ENCODE data around the gene PRXL2A. TPM values are rescaled to one million over a fixed set of nuclear protein-coding genes. Genes with fewer than 3 reads are reported as not detected.
"Not testable (repeated sequence)": the region's sequence is repeated elsewhere in the genome, so short reads cannot be mapped to it uniquely, and the experiment has no call there.

PRXL2A gene
- total RNA-seq, 8 experiments from 2014 or later = 4.8 to 166 (median 53.5) TPM

- in situ Hi-C loops (cut with MboI; ENCODE audit: low pct_unique_long_range_greater_than_20kb in 2 of 9, low sequenced_read_pairs in 9 of 9, unreplicated experiment in 9 of 9) = no loop called here
- H3K27ac ChIP-seq = no peak overlapping the region
- no peak for ATAC-seq (replicated peaks in 6 of 8)
- 44 to 100% (median 90%) methylated on average over 1 to 4 of the region's 7 CpGs; no CpG with 5 or more reads in 5 of the 10 experiments for WGBS, 10 experiments
- H3K4me1 ChIP-seq (replicated peaks in 1 of 2) = peaks cover 46 to 54% of the 10 kb centered on the region in 2 donors
- no peak overlapping the region for H3K4me3 ChIP-seq
These were observed 60.6 kb downstream of the PRXL2A start for GRCh38 chr10:80468806-80469421.

DNA sequence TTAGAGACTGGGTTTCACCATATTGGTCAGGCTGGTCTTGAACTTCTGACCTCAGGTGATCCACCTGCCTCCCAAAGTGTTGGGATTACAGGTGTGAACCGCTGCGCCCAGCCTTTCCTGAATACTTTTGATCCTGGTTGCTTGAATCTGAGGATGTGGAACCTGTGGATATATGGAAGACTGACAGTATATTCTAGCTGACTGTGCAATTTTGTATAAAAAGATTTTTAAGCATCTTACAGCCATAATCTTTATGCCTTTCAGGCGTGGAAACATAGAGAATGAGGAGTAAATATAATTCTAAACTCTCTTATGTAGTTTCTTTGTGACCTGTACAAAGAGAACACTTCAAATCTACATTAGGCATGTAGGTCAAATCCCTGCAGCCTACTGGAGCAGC lies 61.9 kb downstream of the PRXL2A start:
- H3K27ac ChIP-seq = no peak overlapping the region
- peaks cover 40 to 41% of the 10 kb centered on the region in 2 donors for H3K4me1 ChIP-seq (replicated peaks in 1 of 2)
- WGBS, 10 experiments = 86 to 100% (median 96%) methylated on average over 1 to 3 of the region's 3 CpGs; no CpG with 5 or more reads in 4 of the 10 experiments
- no peak overlapping the region for H3K4me3 ChIP-seq
- in situ Hi-C loops (cut with MboI; ENCODE audit: low pct_unique_long_range_greater_than_20kb in 2 of 9, low sequenced_read_pairs in 9 of 9, unreplicated experiment in 9 of 9) = no loop called here
- ATAC-seq (replicated peaks in 6 of 8) = no peak

GRCh38 chr10:80471001-80471400 lies 62.6 kb downstream of the PRXL2A start:
- in situ Hi-C loops (cut with MboI; ENCODE audit: low pct_unique_long_range_greater_than_20kb in 2 of 9, low sequenced_read_pairs in 9 of 9, unreplicated experiment in 9 of 9) = no loop called here
- WGBS, 10 experiments = 93 to 100% (median 100%) methylated on average over 2 to 3 of the region's 3 CpGs; no CpG with 5 or more reads in 6 of the 10 experiments
- Histone ChIP-seq H3K27ac (no peak overlapping the region), H3K4me3 (no peak overlapping the region), H3K4me1 (replicated peaks in 1 of 2) (peaks cover 33% of the 10 kb centered on the region in 2 donors)
- no peak for ATAC-seq (replicated peaks in 6 of 8)

DNA sequence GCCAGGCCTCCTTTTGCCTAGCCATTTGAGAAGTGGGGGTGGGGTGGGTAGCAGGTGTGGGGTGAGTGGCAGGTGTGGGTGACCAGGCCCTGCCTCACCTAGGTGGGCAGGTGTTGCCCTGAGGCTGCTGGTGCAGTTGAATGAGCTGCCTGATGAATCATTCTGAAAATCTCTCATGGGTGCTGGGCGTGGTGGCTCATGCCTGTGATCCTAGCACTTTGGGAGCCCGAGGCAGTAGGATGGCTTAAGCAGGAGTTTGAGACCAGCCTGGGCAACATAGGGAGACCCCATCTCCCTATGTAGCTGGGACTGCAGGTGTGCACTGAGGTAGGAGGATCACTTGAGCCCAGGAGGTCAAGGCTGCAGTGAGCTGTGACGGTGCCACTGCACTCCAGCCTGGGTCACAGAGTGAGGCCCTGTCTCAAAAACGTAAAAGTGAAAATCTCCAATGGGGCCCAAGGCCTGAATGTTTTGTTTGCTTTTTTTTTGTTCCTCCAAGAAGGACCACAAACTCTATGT lies 63.4 kb downstream of the PRXL2A start:
- H3K4me1 ChIP-seq (replicated peaks in 1 of 2) = peaks cover 30% of the 10 kb centered on the region in 2 donors
- WGBS, 10 experiments = 53 to 93% (median 81%) methylated on average over 1 to 4 of the region's 4 CpGs; no CpG with 5 or more reads in 4 of the 10 experiments
- no peak overlapping the region for H3K4me3 ChIP-seq
- in situ Hi-C loops (cut with MboI; ENCODE audit: low pct_unique_long_range_greater_than_20kb in 2 of 9, low sequenced_read_pairs in 9 of 9, unreplicated experiment in 9 of 9) = no loop called here
- ATAC-seq (replicated peaks in 6 of 8) = peak in 1 of 8 experiments; percentile 6
- no peak overlapping the region for H3K27ac ChIP-seq

- Histone ChIP-seq H3K4me3 (no peak overlapping the region), H3K27ac (no peak overlapping the region), H3K4me1 (replicated peaks in 1 of 2) (peaks cover 23 to 30% of the 10 kb centered on the region in 2 donors)
- 0 to 100% (median 84%) methylated on average over 3 to 7 of the region's 9 CpGs for WGBS, 10 experiments
- ATAC-seq (replicated peaks in 6 of 8) = peak in 5 of 8 experiments; percentile 18 to 70 (median 43)
- in situ Hi-C loops (cut with MboI; ENCODE audit: low pct_unique_long_range_greater_than_20kb in 2 of 9, low sequenced_read_pairs in 9 of 9, unreplicated experiment in 9 of 9) = no loop called here
These were observed 64.1 kb downstream of the PRXL2A start for GRCh38 chr10:80472234-80473095.

- in situ Hi-C loops (cut with MboI; ENCODE audit: low pct_unique_long_range_greater_than_20kb in 2 of 9, low sequenced_read_pairs in 9 of 9, unreplicated experiment in 9 of 9) = no loop called here
- no peak for ATAC-seq (replicated peaks in 6 of 8)
- 84 to 100% (median 100%) methylated on average over 1 to 2 of the region's 3 CpGs; no CpG with 5 or more reads in 5 of the 10 experiments for WGBS, 10 experiments
- Histone ChIP-seq H3K27ac (no peak overlapping the region), H3K4me1 (replicated peaks in 1 of 2) (peaks cover 16 to 23% of the 10 kb centered on the region in 2 donors), H3K4me3 (no peak overlapping the region)
These were observed 64.8 kb downstream of the PRXL2A start for GRCh38 chr10:80473096-80473657.

DNA sequence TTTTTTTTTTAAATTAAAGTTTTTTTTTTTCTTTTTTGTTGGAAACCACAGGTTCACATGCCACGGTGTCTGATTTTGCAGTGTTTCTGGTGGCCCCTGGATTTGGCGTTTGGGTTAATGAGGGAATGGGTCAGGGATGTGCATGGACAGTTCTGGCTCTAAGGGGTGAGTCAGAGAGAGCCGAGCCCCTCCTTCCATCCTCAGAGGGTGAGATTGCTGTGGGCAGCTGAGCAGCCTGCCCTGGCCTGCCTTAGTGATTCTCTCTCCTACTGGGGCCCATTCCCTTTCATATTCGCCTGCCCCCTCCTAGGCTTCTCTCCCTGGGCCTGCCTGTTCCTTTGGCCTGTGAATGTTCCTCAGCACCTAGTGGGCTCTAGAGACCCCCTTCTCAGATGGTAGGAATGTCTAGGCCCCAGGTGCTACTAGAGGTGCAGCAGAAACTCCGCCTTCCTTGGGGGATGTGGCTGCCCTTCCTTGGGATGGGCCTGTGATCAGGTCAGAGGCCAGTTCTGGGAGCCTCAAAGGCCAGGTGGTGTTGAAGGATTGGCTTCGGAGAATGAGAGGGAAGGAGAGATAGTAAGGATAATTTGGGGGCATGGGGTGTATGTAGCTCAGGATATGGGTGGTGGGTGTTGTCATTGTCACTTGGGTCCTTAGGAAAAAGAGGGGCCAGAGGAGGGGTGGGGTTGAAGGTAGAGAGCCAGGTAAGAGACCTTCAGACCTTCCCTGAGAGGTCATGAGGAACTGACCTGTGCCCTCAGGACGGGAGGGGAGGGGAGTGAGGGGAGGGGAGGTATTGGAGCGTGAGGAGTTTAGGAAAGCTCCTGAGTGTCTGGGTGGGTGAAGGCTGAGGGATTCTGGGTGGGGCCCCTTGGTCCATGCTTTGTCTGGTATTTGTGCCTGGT lies 65.6 kb downstream of the PRXL2A start:
- 60 to 100% (median 92%) methylated on average over 1 to 4 of the region's 8 CpGs; no CpG with 5 or more reads in 3 of the 10 experiments for WGBS, 10 experiments
- in situ Hi-C loops (cut with MboI; ENCODE audit: low pct_unique_long_range_greater_than_20kb in 2 of 9, low sequenced_read_pairs in 9 of 9, unreplicated experiment in 9 of 9) = no loop called here
- peaks cover 8 to 15% of the 10 kb centered on the region in 2 donors for H3K4me1 ChIP-seq (replicated peaks in 1 of 2)
- no peak overlapping the region for H3K27ac ChIP-seq
- no peak overlapping the region for H3K4me3 ChIP-seq
- ATAC-seq (replicated peaks in 6 of 8) = peak in 2 of 8 experiments; percentile 6 to 21

DNA sequence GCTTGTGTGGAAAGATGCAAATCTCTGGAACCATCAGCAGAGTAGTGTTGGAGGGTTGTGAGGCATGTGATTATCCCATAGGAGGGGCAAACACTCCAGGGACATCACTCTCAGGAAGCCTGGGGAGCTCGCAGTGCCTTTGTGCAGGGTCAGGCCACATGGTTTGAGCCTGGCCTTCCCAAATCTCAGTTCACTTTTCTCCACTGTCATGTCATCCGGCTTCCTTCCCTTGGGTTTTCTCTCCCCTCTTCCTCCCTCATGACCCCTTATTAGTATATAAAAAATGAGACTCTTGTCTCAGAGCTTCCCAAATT lies 66.2 kb downstream of the PRXL2A start:
- H3K4me3 ChIP-seq = no peak overlapping the region
- no peak overlapping the region for H3K27ac ChIP-seq
- peaks cover 2 to 9% of the 10 kb centered on the region in 2 donors for H3K4me1 ChIP-seq (replicated peaks in 1 of 2)
- in situ Hi-C loops (cut with MboI; ENCODE audit: low pct_unique_long_range_greater_than_20kb in 2 of 9, low sequenced_read_pairs in 9 of 9, unreplicated experiment in 9 of 9) = no loop called here
- ATAC-seq (replicated peaks in 6 of 8) = peak in 4 of 8 experiments; percentile 43 to 72 (median 52)
- WGBS, 10 experiments = 75 to 100% (median 86%) methylated on average over 1 of the region's 2 CpGs; no CpG with 5 or more reads in 7 of the 10 experiments

- Histone ChIP-seq H3K27ac (no peak overlapping the region), H3K4me3 (no peak overlapping the region), H3K4me1 (replicated peaks in 1 of 2) (peaks cover 0 to 7% of the 10 kb centered on the region in 2 donors)
- in situ Hi-C loops (cut with MboI; ENCODE audit: low pct_unique_long_range_greater_than_20kb in 2 of 9, low sequenced_read_pairs in 9 of 9, unreplicated experiment in 9 of 9) = no loop called here
- WGBS, 10 experiments = 63 to 100% (median 79%) methylated on average over 1 to 3 of the region's 3 CpGs; no CpG with 5 or more reads in 6 of the 10 experiments
- ATAC-seq (replicated peaks in 6 of 8) = peak in 1 of 8 experiments; percentile 31
These were observed 66.6 kb downstream of the PRXL2A start for GRCh38 chr10:80474941-80475340.

DNA sequence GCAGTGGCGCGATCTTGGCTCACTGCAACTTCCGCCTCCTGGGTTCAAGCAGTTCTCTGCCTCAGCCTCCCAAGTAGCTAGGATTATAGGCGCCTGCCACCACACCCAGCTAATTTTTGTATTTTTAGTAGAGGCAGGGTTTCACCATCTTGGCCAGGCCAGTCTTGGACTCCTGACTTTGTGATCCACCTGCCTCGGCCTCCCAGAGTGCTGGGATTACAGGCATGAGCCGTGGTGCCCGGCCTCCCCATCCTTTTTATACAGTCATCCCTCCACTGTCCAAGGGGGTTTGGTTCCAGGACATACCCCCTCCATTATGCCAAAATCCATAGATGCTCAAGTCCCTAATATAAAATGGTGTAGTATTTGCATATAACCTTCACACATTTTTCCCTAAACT lies 67.3 kb downstream of the PRXL2A start:
- H3K4me1 ChIP-seq (replicated peaks in 1 of 2); H3K4me3 ChIP-seq; H3K27ac ChIP-seq; ATAC-seq (replicated peaks in 6 of 8); in situ Hi-C loops (cut with MboI; ENCODE audit: low pct_unique_long_range_greater_than_20kb in 2 of 9, low sequenced_read_pairs in 9 of 9, unreplicated experiment in 9 of 9): not testable (repeated sequence)
- 100% methylated on average over 2 to 5 of the region's 7 CpGs; no CpG with 5 or more reads in 2 of the 10 experiments for WGBS, 10 experiments

DNA sequence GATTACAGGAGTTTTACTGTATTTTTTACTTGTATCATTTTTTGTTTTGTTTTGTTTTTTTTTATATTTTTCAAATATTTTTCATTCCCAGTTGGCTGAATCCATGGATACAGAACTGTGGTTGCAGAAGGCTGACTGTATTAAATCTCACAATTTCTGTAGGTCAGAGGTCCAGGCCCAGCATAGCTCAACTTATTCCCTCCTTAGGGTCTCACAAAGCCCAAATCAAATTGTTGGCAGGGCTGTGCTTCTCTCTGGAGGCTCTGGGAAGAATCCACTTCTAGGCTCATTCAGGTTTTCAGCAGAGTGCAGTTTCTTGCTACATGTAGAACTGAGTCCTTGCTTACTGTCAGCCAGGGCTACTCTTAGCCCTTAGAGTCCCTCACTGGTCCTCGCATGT lies 68.3 kb downstream of the PRXL2A start:
- ATAC-seq (replicated peaks in 6 of 8) = no peak
- Histone ChIP-seq H3K4me3 (no peak overlapping the region), H3K27ac (no peak overlapping the region), H3K4me1 (replicated peaks in 1 of 2) (peaks cover 0 to 7% of the 10 kb centered on the region in 2 donors)
- in situ Hi-C loops (cut with MboI; ENCODE audit: low pct_unique_long_range_greater_than_20kb in 2 of 9, low sequenced_read_pairs in 9 of 9, unreplicated experiment in 9 of 9) = no loop called here
- 100% methylated on average over 1 of the region's 1 CpG; no CpG with 5 or more reads in 7 of the 10 experiments for WGBS, 10 experiments

DNA sequence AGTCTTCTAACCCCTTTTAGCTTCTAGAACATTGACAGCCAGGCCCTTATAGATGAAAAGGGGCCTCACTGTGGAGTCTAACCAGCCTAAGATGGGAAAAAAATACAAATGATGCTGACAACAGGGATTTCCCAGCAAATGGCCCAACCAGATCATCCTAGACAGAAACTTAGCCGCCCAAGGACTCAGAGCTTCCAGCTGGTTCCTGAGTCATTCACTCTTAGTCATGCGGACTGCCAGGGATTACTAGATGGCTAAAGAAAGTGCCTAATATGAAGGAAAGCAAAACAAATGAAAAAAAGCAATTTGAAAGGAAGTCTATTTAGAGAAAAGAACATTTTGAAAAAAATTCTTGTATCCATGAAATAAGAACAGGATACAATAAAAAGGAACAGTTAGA lies 69.5 kb downstream of the PRXL2A start:
- H3K27ac ChIP-seq = no peak overlapping the region
- no peak overlapping the region for H3K4me3 ChIP-seq
- in situ Hi-C loops (cut with MboI; ENCODE audit: low pct_unique_long_range_greater_than_20kb in 2 of 9, low sequenced_read_pairs in 9 of 9, unreplicated experiment in 9 of 9) = no loop called here
- WGBS, 10 experiments = 0 to 100% (median 81%) methylated on average over 1 to 2 of the region's 2 CpGs
- peaks cover 0 to 7% of the 10 kb centered on the region in 2 donors for H3K4me1 ChIP-seq (replicated peaks in 1 of 2)
- peak in 5 of 8 experiments; percentile 47 to 97 (median 81) for ATAC-seq (replicated peaks in 6 of 8)

Measured in motor neuron (in vitro differentiated cells).